A549 (cell line): Measurements from ENCODE around the gene RSF1. TPM values are rescaled to one million over a fixed set of nuclear protein-coding genes. Genes with fewer than 3 reads are reported as not detected.
A peak's percentile ranks its signal among the peaks of the same experiment; 100 is the strongest.

ENCODE experiments used
- ATAC-seq, 2 experiments: fragments of 200-7000 bp in 1 of 2; fragments of >200 bp in 1 of 2; cut with Nextera tagmentation in 1 of 2; cut with Tn5 transposase in 1 of 2; 3 replicates each; pipeline versions ENCODE4 v1.8.0 to v1.9.1; 2018 to 2020; ENCODE audit warnings: mild to moderate bottlenecking in 1 of 2, moderate library complexity in 1 of 2
- CTCF ChIA-PET: fragments of 300-600 bp; sonication (Branson Sonifier 250); formaldehyde crosslinking; extraction: SDS; loops from one replicate; lab custom pipeline; 2021; ENCODE audit warnings: antibody characterized with exemption, inconsistent platforms; lab: Yijun Ruan, JAX
- POLR2A ChIA-PET: fragments of 350-600 bp; formaldehyde crosslinking; extraction: SDS; loops from one replicate; lab custom pipeline; 2021; ENCODE audit warnings: antibody characterized with exemption, inconsistent platforms; lab: Yijun Ruan, JAX
- DNase-seq, 2 experiments: peaks; one replicate each; pipeline versions ENCODE4 v3.0.0 to v3.0.0-alpha.2; 2011 to 2016; ENCODE audit warnings: low read depth in 1 of 2, low spot score in 1 of 2
- FAIRE-seq: peaks from 2 replicates; lab custom pipeline; 2011; peaks lifted over from hg19 to GRCh38; lab: Jason Lieb, UNC
- H3K27ac ChIP-seq, 2 experiments: fragments of >200 bp; sonication (Bioruptor Twin); formaldehyde crosslinking; 3 replicates each; pipeline ENCODE4 v1.5.1; 2016 to 2017
- H3K4me1 ChIP-seq: fragments of >200 bp; sonication (Bioruptor Twin); formaldehyde crosslinking; 3 replicates; pipeline ENCODE4 v1.6.1; 2016
- H3K4me2 ChIP-seq: fragments of >200 bp; sonication (Bioruptor Twin); formaldehyde crosslinking; 3 replicates; pipeline ENCODE4 v1.6.1; 2016
- H3K4me3 ChIP-seq: fragments of >200 bp; sonication (Bioruptor Twin); formaldehyde crosslinking; 3 replicates; pipeline ENCODE4 v1.5.1; 2016
- H3K9me3 ChIP-seq: fragments of >200 bp; sonication (Bioruptor Twin); formaldehyde crosslinking; 3 replicates; pipeline ENCODE4 v1.6.1; 2016
- BHLHE40 ChIP-seq: IDR thresholded peaks from 2 replicates; pipeline ENCODE4 v1.6.1; 2012; ENCODE audit warnings: low read depth, low read length, inconsistent platforms
- CBX2 ChIP-seq: fragments of 200-600 bp; sonication (generic); IDR thresholded peaks from 2 replicates; pipeline ENCODE4 v1.6.1; 2016; ENCODE audit warnings: low read depth, mild to moderate bottlenecking, borderline replicate concordance
- EHMT2 ChIP-seq: fragments of 200-600 bp; sonication (generic); IDR thresholded peaks from 2 replicates; pipeline ENCODE4 v1.6.1; 2016; ENCODE audit warnings: antibody characterized with exemption, low read depth, mild to moderate bottlenecking, moderate library complexity
- EP300 ChIP-seq, 2 experiments: fragments of >200 bp; sonication (Bioruptor Twin); formaldehyde crosslinking; IDR thresholded peaks; 2 replicates in 1 of 2; 3 replicates in 1 of 2; pipeline ENCODE4 v1.6.1; 2016 to 2017
- ESRRA ChIP-seq: fragments of 150-350 bp; IDR thresholded peaks from 2 replicates; pipeline ENCODE4 v1.6.1; 2014; ENCODE audit warnings: mild to moderate bottlenecking, low read length, borderline replicate concordance
- FOSL2 ChIP-seq, 2 experiments: fragments of 450-650 bp in 1 of 2; fragments of >200 bp in 1 of 2; sonication (Bioruptor Twin) in 1 of 2; formaldehyde crosslinking; IDR thresholded peaks; 2 replicates each; pipeline versions ENCODE4 v1.5.0 to v1.6.1; 2016 to 2020; ENCODE audit warnings: mild to moderate bottlenecking in 1 of 2, moderate library complexity in 1 of 2
- HDAC2 ChIP-seq: fragments of 200-600 bp; sonication (generic); IDR thresholded peaks from 2 replicates; pipeline ENCODE4 v1.6.1; 2016
- HEYL ChIP-seq: fragments of 250-450 bp; sonication (Bioruptor Pico); IDR thresholded peaks from 2 replicates; pipeline ENCODE4 v1.8.0; 2021; ENCODE audit warnings: mild to moderate bottlenecking, moderate library complexity
- HOXA7 ChIP-seq: fragments of 250-450 bp; sonication (Bioruptor Pico); IDR thresholded peaks from 2 replicates; pipeline ENCODE4 v1.5.0; 2020; ENCODE audit warnings: mild to moderate bottlenecking, moderate library complexity
- KDM5A ChIP-seq: fragments of 200-600 bp; sonication (generic); IDR thresholded peaks from 2 replicates; pipeline ENCODE4 v1.6.1; 2016; ENCODE audit warnings: antibody characterized with exemption, mild to moderate bottlenecking
- MAFK ChIP-seq: fragments of 450-650 bp; IDR thresholded peaks from 2 replicates; pipeline ENCODE4 v1.6.1; 2014; ENCODE audit not compliant: partially characterized antibody
- MYC ChIP-seq: IDR thresholded peaks from 2 replicates; pipeline ENCODE4 v1.6.1; 2012; ENCODE audit warnings: mild to moderate bottlenecking, inconsistent platforms, low read length, improper control_type of control experiment, borderline replicate concordance
- TP53 ChIP-seq: fragments of 250-450 bp; sonication (Bioruptor Pico); IDR thresholded peaks from 2 replicates; pipeline ENCODE4 v1.5.0; 2021; ENCODE audit warnings: mild to moderate bottlenecking, moderate library complexity
- ZSCAN20 ChIP-seq: fragments of 250-450 bp; sonication (Bioruptor Pico); IDR thresholded peaks from 2 replicates; pipeline ENCODE4 v1.8.0; 2022; ENCODE audit warnings: mild to moderate bottlenecking, moderate library complexity
- WGBS: methylation state at CpG from one replicate; pipeline ENCODE4 v1.1.6; 2017; ENCODE audit errors: missing lambda C conversion rate; 5-methylcytosine and 5-hydroxymethylcytosine counted together
- polyA plus RNA-seq, 4 experiments: library from polyadenylated mRNA; depleted of rRNA in 3 of 4; stranded (reverse); fragments of >200 nt; fragmentation: RNase III in 1 of 4; extraction: RNeasy Plus Mini Kit Qiagen cat#74134 plus additional on column Dnase treatment in 1 of 4; gene quantifications; 2 replicates in 3 of 4; 3 replicates in 1 of 4; pipeline ENCODE4 v1.2.3, GENCODE V29; 2011 to 2017
- TF ChIP-seq, protein P1 (sequence below): fragments of 450-650 bp; IDR thresholded peaks from 2 replicates; pipeline ENCODE4 v1.6.1; 2014; ENCODE audit warnings: antibody characterized with exemption
- TF ChIP-seq, protein P2 (sequence below): fragments of 200-600 bp; sonication (generic); IDR thresholded peaks from 2 replicates; pipeline ENCODE4 v1.6.1; 2016; ENCODE audit warnings: antibody characterized with exemption, mild to moderate bottlenecking, moderate library complexity
- TF ChIP-seq, protein P3 (sequence below): fragments of >200 bp; sonication (Bioruptor Twin); formaldehyde crosslinking; IDR thresholded peaks from 3 replicates; pipeline ENCODE4 v1.6.1; 2016

The RSF1 gene
- polyA plus RNA-seq, 2 of the 4 experiments (the other 2 are of a cell fraction) = 18.8 to 29.6 TPM

DNA sequence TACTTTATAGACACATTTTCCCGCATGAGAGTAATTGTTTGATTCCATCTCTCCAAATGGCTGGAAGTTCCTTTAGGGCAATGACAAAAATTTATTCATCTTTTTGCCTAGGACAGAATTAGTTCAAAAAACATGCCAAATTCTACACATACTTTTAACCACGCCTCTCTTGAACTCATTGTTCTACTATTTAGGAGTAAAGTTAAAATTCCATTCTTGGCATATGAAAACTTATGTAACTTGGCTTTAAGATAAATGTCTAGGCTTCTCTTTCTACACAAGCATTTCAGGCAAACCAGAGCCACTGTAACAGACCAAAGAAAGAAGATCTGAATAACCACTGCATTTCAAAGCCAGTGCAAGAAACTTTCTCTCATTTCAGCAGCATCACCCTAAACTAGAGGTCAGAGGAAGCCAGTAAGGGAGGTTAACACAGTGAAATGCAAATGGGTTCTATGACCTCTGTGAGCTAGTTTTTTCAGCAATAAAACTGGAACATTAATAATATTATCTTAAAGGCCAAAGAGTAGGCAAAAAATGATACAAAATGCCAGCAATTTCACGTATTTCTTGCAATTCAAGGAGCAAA is 73.0 kb downstream of the RSF1 start:
- no peaks in the 10 kb centered on the region for H3K9me3 ChIP-seq
- H3K4me2 ChIP-seq = 0 out of 3 replicates have a peak overlapping the region, but pooled peaks have one; percentile 4
- H3K4me3 ChIP-seq = no peak overlapping the region
- FAIRE-seq = no peak
- ATAC-seq = no peak
- CTCF ChIA-PET = no interaction called here
- no peak for TF ChIP-seq HEYL
- TF ChIP-seq, all 56 proteins: peak for 0
- Histone ChIP-seq H3K4me1 (peaks cover 11% of the 10 kb centered on the region), H3K27ac (no peak overlapping the region)
- POLR2A ChIA-PET = no interaction called here
- no peak for DNase-seq
- 92% methylated on average over 3 of the region's 3 CpGs for WGBS

DNA sequence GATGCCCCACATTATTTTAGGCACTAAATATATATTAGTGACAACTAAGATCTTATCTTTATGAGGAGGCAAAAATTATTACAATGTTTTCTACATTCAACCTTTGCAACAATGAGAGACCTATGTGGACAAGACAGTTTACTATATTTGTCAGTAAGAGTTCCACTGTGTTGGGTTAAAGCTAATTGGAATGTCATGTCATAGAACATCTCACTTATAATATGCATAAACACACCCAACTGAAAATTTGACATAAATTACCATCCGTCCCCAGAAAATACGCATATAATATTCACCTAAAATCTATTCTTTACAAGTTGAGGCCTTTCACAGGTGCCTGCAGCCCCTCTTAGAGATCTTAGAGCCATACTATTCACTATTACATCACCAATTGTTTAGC is 84.0 kb downstream of the RSF1 start:
- ChIA-PET POLR2A (no interaction called here), CTCF (no interaction called here)
- no peak for FAIRE-seq
- ATAC-seq = no peak
- 97% methylated on average over 2 of the region's 2 CpGs for whole genome bisulfite sequencing
- TF ChIP-seq MYC (no peak), EP300 (IDR thresholded peaks at IDR 0.05) (no peak), TP53 (CRISPR knock-in tag) (no peak), ZSCAN20 (CRISPR knock-in tag) (no peak), MAFK (no peak), EHMT2 (no peak), HOXA7 (CRISPR knock-in tag) (no peak), HEYL (no peak)
- TF ChIP-seq, protein P1, sequence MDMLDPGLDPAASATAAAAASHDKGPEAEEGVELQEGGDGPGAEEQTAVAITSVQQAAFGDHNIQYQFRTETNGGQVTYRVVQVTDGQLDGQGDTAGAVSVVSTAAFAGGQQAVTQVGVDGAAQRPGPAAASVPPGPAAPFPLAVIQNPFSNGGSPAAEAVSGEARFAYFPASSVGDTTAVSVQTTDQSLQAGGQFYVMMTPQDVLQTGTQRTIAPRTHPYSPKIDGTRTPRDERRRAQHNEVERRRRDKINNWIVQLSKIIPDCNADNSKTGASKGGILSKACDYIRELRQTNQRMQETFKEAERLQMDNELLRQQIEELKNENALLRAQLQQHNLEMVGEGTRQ = no peak
- no peaks in the 10 kb centered on the region for H3K4me1 ChIP-seq
- H3K4me3 ChIP-seq = no peak overlapping the region
- no peak overlapping the region for H3K4me2 ChIP-seq
- peaks cover 5% of the 10 kb centered on the region for H3K9me3 ChIP-seq
- no peak for DNase-seq
- H3K27ac ChIP-seq = no peak overlapping the region

DNA sequence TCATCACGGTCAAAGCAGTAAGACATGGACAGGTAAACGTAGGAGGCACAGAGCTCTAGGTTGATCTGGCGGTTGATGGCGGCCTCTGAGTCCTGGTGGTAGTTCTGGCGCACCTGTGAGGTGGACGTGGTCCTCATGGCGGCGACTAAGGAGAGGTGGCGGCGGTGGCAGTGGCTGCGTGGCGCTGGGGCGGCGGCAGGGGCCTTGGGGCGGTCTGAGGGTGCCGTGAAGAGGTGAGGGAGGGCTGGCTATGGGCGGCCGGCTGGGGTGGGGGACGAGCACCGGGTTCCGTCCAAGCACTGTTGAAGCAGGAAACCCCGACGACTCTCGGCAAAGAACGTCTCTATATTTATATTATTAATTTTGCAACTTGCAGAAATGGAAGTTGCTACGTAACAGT is 85.6 kb downstream of the RSF1 start:
- H3K9me3 ChIP-seq = peaks cover 16% of the 10 kb centered on the region
- CTCF ChIA-PET = no interaction called here
- FAIRE-seq (no peak), ATAC-seq (no peak), DNase-seq (no peak)
- no peak overlapping the region for H3K4me3 ChIP-seq
- WGBS = 98% methylated on average over 24 of the region's 26 CpGs
- TF ChIP-seq BHLHE40 = no peak
- no peak for TF ChIP-seq HDAC2
- TF ChIP-seq ESRRA = no peak
- no peak for TF ChIP-seq FOSL2 (IDR thresholded peaks at IDR 0.05)
- TF ChIP-seq FOSL2 (CRISPR knock-in tag; IDR thresholded peaks at IDR 0.05) = no peak
- no peaks in the 10 kb centered on the region for H3K4me1 ChIP-seq
- POLR2A ChIA-PET = no interaction called here
- H3K27ac ChIP-seq = no peak overlapping the region
- no peak overlapping the region for H3K4me2 ChIP-seq

DNA sequence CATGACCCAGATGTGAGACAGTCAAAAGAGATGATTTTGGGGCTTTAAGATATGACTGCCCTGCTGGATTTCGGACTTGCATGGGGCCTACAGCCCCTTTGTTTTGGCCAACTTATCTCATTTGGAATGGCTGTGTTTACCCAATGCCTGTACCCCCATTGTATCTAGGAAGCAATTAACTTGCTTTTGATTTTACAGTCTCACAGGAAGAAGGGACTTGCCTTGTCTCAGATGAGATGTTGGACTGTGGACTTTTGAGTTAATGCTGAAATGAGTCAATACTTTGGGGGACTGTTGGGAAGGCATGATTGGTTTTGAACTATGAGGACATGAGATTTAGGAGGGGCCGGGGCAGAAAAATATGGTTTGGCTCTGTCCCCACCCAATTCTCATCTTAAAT is 88.4 kb downstream of the RSF1 start:
- Histone ChIP-seq H3K4me2 (no peak overlapping the region), H3K4me1 (no peaks in the 10 kb centered on the region), H3K4me3 (no peak overlapping the region), H3K9me3 (peaks cover 16% of the 10 kb centered on the region), H3K27ac (no peak overlapping the region)
- POLR2A ChIA-PET = no interaction called here
- no peak for FAIRE-seq
- CTCF ChIA-PET = no interaction called here
- no peak for TF ChIP-seq EP300 (IDR thresholded peaks at IDR 0.05)
- TF ChIP-seq, protein P2, sequence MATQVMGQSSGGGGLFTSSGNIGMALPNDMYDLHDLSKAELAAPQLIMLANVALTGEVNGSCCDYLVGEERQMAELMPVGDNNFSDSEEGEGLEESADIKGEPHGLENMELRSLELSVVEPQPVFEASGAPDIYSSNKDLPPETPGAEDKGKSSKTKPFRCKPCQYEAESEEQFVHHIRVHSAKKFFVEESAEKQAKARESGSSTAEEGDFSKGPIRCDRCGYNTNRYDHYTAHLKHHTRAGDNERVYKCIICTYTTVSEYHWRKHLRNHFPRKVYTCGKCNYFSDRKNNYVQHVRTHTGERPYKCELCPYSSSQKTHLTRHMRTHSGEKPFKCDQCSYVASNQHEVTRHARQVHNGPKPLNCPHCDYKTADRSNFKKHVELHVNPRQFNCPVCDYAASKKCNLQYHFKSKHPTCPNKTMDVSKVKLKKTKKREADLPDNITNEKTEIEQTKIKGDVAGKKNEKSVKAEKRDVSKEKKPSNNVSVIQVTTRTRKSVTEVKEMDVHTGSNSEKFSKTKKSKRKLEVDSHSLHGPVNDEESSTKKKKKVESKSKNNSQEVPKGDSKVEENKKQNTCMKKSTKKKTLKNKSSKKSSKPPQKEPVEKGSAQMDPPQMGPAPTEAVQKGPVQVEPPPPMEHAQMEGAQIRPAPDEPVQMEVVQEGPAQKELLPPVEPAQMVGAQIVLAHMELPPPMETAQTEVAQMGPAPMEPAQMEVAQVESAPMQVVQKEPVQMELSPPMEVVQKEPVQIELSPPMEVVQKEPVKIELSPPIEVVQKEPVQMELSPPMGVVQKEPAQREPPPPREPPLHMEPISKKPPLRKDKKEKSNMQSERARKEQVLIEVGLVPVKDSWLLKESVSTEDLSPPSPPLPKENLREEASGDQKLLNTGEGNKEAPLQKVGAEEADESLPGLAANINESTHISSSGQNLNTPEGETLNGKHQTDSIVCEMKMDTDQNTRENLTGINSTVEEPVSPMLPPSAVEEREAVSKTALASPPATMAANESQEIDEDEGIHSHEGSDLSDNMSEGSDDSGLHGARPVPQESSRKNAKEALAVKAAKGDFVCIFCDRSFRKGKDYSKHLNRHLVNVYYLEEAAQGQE = no peak
- TF ChIP-seq CBX2 = no peak
- TF ChIP-seq, protein P3, sequence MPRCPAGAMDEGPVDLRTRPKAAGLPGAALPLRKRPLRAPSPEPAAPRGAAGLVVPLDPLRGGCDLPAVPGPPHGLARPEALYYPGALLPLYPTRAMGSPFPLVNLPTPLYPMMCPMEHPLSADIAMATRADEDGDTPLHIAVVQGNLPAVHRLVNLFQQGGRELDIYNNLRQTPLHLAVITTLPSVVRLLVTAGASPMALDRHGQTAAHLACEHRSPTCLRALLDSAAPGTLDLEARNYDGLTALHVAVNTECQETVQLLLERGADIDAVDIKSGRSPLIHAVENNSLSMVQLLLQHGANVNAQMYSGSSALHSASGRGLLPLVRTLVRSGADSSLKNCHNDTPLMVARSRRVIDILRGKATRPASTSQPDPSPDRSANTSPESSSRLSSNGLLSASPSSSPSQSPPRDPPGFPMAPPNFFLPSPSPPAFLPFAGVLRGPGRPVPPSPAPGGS = no peak
- no peak for TF ChIP-seq KDM5A
- TF ChIP-seq FOSL2 (IDR thresholded peaks at IDR 0.05) = no peak
- no peak for TF ChIP-seq FOSL2 (CRISPR knock-in tag; IDR thresholded peaks at IDR 0.05)
- no peak for DNase-seq
- WGBS = 91% methylated on average over 2 of the region's 2 CpGs
- ATAC-seq = no peak
